GM19240 (cell line): ENCODE data around the gene USP22.

Source experiments
- DNase-seq: peaks from one replicate; pipeline ENCODE4 v3.0.0; 2011; ENCODE audit warnings: low spot score; ENCODE audit not compliant: insufficient read length

Gene USP22

GRCh38 chr17:21021208-21021803, 21.5 kb downstream of the USP22 start:
- DNase-seq = no peak

DNA sequence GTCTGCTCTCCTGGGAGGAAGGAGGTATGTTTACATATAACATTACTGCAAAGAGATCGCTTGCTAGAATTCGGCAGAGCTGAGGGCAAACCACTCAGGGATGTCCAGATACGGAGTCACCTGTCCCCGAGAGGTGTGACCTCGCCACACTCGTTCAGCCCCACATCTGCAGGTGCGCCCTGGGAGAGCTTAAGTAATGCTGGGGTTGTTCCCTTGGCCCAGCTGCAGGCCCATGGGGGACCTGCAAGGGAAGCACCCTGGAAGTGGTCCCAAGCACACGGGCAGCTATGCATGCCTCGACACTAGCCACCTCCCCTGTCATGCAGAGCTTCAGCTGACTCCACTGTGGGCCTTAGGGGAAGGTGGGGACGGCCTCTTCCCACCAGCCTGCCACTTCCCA, 22.2 kb downstream of the USP22 start:
- DNase-seq = no peak

GRCh38 chr17:21019976-21020586, 22.7 kb downstream of the USP22 start:
- no peak for DNase-seq

DNA sequence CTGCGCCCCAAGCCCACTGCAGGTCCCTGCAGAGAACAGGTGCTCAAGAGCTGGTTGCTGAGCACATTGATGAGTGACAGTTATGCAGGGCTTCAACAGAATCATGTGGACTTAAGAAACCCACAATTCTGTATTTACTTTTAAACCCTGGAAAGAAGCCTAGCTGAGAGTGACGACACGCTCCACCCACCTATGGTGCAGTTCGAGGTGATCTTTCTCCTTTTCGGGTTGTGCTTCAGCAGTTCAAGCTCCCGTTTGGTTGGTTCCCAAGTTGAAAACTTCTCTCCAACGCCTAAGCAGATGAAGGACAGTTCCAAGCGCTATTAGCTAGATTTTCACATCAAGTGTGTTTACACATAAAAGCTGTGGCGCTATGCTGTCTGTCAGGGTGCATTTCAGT, 23.9 kb downstream of the USP22 start:
- no peak for DNase-seq

DNA sequence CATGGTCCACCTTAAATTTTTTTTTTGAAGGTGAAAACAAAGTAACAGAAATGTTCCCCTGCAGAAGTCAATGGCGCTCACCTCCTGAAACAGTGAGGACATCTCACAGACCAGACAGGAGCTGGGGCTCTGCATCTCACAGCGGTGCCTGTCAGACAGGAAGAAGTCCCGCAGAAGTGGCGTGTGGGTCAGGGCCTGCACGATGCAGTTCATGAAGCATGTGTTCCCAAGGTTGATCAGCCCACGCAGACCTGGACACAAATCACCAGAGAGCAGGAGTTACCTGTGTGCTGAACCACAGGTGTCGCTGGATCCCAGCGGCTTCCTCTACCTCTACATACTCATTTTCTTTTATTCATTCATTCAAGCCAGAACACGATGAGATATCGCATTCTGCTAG, 24.9 kb downstream of the USP22 start:
- DNase-seq = no peak

- no peak for DNase-seq
Observed at GRCh38 chr17:21017256-21017655, 25.6 kb downstream of the USP22 start.

DNA sequence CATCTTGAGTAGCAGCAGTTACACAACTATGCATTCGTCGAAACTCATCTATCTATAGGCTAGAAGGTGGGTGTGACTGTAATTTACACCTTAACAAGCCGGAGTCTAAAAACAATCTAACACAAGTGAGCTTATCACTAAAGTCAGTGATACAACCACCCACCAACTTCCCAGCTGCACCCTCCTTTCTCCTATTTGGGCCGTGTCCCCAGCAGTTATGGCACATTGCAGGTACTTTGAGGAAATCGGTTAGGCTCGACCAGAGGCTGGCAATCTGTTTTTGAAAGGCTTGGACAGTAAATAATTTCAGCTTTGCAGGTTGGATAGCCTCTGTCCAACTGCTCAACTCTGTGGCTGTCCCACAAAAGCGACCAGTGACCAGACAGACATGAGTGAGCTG, 26.0 kb downstream of the USP22 start:
- no peak for DNase-seq

DNA sequence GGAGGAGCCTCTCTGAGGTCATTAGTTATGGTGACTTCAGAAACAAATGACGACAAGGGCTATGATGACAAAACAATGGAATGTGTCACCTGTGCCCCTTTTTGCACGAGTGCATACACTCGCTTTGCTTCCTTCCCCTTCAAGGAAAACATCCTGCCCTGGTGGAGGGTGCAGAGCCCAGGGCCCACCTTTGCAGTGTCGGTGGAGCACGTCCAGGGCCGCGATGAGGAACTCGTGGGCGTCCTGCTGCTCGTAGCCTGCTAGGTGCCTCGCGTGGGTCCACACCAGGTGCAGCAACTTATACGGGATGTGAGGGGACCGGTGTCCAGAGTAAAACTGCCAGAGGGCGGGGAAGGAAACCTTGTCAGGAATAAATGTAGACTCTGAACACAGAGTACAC, 27.2 kb downstream of the USP22 start:
- no peak for DNase-seq

DNA sequence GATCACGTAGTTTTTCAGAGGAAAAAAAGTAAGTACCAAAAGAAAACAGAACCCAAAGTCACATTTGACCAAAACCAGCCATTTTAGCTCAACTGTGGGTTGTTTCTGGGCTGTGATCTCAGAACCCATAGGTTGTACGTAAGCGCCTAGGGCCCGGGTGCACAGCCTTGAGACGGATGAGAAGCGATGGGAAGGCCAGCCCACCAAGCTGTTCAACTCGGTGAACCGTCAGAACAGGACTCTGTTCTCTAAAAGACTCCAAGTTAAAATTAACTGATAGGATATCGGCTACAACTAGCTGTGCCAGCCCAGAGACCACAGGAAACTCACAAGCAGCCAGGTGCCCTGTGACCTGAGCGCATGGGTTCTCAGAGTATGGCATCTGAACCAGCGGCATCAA, 28.3 kb downstream of the USP22 start:
- no peak for DNase-seq

GRCh38 chr17:21013983-21014382, 28.8 kb downstream of the USP22 start:
- no peak for DNase-seq

DNA sequence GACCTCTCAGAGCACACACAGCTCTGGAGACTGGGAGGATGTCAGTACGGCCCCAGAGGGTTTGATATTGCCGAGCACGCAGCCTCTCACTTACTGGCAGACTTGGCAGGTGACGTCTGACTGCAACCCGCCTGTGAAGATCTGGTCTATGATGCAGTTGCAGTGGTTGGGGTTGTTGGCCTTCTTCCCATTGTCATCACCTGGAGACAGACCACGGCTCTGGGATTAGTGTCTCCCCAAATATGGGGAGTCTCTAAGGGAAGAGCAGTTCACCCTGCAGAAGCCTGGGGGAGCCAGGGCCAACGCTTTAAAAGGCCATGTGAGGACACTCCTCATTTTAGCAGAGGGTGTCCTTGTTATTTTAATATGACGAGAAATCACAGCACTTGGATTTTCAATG, 30.1 kb downstream of the USP22 start:
- no peak for DNase-seq

DNA sequence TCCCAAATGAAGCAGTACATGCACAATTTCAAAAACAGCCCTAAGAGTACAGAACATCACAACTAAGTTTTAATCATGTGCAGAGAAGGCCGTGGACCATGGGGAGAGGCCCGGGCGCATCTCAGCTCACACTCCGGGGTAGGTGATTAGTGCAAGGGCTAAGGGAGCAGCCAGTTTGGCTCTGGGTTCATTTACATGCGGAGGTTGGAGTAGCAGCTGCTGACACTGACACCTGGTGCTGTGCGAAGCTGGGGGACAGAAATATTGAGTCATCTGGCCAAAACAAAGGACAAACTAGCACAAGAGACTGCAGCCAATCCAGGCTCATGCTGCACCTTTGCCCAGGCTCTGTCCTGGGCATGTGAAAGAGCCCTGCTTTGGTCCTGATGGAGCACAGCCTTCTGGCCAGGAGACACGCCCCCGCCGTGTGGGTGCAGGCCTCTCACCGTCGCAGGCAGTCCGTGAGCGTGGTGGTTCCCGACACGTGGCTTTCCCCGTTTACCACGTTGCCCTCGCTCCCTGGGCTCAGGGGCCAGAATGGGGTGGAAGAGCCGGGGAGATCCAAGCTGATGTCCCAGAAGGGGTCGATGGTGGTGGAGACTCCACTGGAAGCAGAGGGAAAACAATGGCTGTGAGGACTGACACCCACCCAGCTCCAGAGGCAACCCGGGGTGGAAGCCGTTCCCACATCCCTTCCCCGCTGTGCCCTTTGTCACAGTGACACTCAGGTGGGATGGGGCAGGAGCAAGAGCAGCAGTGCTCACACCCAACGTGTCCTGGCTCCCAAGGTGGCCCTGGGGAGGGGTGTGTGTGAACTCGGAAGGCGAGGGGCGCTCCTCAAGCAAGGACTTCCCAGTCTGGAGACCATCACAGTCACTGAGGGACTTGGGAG, 31.9 kb downstream of the USP22 start:
- DNase-seq = no peak

DNA sequence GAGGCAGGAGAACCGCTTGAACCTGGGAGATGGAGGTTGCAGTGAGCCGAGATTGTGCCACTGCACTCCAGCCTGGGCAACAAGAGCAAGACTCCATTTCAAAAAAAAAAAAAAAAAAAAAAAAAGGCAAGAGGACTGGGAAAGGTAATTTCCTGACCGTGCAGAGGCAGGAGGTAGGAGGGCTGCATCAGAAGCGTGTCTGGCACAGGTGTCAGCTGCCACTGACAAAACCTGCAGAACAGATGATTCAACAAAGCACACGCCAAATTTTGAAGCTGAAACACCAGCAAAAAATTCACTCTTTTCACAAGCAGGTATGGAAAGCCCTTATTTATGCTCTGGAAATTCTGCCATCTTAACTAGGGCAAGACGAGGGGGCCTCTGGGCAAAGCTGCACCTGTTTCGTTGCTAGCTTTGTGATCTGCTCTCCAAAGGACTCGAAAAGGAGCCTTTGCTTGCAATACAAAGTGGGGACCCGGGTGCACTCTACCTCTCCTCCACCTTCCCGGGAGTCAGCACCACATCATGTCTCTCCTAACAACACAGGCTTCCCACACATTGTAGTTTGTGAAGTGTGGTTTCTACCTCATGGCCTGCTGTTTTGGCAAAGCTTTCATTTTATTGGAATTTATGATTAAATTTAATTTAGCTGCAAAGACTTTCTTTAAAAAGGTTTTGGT, 33.7 kb downstream of the USP22 start:
- DNase-seq = no peak

DNA sequence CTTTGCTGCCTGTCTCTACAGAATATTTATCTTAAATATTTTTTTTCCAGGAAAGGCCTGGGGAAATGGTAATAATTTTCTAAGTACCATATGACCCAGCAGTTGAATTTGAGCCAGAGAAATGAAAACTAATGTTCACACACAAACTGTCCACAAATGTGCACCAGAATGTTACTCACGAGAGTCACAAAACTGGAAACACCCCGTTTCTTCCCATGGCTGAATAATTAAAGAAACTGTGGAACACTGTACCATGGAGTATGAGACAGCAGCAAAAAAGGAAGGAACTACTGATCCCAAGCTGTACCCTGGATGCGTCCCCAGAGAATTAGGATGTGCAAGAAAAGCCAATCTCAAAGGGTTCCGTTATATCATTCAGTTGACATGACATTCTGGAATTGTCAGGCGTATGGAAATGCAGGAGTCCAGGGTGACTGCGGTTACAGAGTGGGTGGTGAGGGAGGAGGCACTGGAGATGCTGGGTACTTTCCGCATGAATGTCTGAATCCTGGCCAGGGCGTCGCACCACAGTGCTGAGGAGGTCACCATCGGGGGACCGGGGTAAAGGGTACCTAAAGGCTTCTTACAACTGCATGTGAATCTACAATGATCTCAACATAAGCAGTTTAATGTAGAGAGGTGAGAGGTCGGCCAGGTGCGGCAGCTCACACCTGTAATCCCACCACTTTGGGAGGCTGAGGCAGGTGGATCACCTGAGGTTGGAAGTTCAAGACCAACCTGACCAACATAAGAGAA, 34.5 kb downstream of the USP22 start:
- DNase-seq = no peak

- DNase-seq = no peak
Observed at GRCh38 chr17:21007646-21008045, 35.2 kb downstream of the USP22 start.

DNA sequence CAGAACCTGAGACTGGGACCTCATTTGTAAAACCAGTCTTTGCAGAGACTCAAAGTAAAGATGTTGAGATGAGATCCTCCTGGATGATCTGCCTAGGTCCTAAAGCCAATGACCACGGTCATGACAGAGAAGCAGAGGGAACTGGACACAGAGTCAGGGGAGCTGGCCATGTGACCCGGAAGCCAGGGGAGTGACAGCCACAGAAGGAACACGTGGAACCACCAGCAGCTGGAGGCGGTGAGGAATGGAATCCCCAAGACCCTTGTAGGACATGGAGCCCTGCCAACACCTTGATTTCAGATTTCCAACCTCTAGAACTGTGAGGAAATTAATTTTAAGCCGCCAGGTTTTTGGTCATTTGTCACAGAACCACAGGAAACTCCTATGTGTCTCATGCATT, 37.0 kb downstream of the USP22 start:
- DNase-seq = no peak

- DNase-seq = no peak
Observed at GRCh38 chr17:21005367-21005766, 37.4 kb downstream of the USP22 start.

DNA sequence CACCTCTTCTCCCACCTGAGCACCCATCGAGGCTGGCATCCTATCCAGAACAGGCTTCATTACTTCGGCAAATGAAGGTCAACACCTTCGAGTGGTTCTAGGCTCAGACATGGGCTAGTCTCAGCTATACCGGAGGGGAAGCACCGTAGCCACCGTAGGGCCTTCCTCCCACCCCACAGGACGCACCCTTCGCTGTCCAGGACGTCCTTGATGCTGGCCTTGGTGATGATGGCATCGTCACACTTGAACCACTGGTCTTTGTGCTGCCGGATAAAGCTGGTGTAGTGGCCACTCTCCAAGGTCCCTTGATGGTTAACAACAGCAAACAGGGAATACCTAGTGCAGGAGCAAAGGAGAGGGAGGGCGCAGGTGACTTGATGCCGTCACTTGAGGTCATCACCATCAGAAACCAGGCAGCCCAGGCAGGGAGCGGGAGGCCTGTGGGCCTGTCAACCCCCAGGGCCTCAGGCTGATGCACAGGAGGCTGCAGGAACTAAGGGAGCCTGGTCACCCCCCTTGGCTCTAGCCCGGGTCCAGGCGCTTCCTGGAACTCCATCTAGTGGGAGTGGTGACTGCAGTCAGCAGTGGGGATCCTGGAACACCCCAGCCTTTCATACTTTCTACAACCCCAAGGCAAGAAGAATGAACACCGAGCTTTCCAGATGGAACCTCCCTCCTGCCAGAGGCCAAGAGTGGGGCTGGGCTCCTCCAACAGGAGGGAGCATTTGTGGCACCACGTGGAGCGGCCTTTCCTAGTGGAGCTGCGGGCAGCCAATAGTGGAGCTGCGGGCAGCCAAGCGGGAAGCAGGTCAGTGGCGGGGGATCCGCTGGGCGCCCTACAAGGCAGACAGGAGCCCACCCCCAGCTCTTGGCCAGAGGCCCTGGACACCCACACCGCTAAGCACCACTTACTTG, 38.5 kb downstream of the USP22 start:
- DNase-seq = no peak

DNA sequence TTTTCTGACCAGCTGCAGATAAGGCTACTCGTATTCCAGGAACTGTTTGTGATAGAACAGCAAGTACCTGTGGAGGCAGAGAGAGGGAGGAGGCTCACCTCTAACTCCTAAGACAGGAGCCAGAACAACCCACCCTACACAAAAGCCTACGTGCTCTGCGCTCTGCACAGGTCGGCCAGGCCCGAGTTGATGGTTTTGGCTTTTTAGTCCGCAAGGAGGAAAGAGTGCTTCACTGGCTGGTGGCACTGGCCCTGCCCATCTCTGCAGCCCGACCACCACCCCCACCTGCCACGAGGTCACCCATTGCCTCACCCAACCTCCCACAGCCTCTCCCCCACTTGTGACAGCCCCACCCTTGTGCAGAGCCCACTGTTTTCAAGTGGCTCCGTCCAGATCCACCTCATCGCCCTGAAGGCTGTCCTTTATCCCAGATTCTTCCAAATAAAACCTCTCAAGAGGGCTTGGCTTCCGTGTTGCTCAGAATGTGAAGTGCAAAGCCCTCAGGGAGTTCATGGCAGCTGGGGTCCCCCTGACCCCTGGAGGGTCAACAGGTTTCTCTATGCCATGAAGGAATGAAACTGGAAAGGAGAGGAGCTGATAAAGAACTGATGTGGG, 39.7 kb downstream of the USP22 start:
- no peak for DNase-seq
